ENCODE data around the gene FLACC1. TPM values are rescaled to one million over a fixed set of nuclear protein-coding genes. Genes with fewer than 3 reads are reported as not detected.

Gene FLACC1
- total RNA-seq = 1 to 10 TPM in 1 of 4 donors, under 1 TPM in 3; 0.19 to 5.1 (median 0.52) TPM

GRCh38 chr2:201357221-201357620 lies at the start of gene FLACC1:
Gene FLACC1, minus strand, starts transcription at chr2:201357345. Its CDS starts 5,941 bp downstream, at chr2:201351404.
- Histone ChIP-seq H3K4me3 (no peak within 1 kb of the TSS), H3K36me3 (peaks cover 0 to 15% (median 0%) of the 10 kb centered on the region in 3 donors), H3K27me3 (no peaks in the 10 kb centered on the region), H3K4me1 (peaks cover 0 to 4% (median 0%) of the 10 kb centered on the region in 3 donors), H3K9me3 (no peaks in the 10 kb centered on the region), H3K27ac (no peak within 1 kb of the TSS)
- no peak for TF ChIP-seq CTCF (IDR thresholded peaks at IDR 0.05)
- no peak for TF ChIP-seq POLR2A (IDR thresholded peaks at IDR 0.05)
- DNase-seq = no peak
- intact Hi-C loops (cut with DNase I) = no loop called here
- WGBS, 2 donors = 58 to 67% methylated on average over 1 of the region's 1 CpG

- Histone ChIP-seq H3K4me1 (peaks cover 5 to 50% (median 32%) of the 10 kb centered on the region in 3 donors), H3K27me3 (no peaks in the 10 kb centered on the region), H3K27ac (peak overlapping the region in 2 of 4 donors; percentile 48 to 73), H3K36me3 (no peaks in the 10 kb centered on the region), H3K4me3 (no peak overlapping the region), H3K9me3 (no peaks in the 10 kb centered on the region)
- no peak for DNase-seq
- TF ChIP-seq POLR2A (IDR thresholded peaks at IDR 0.05) (no peak), CTCF (IDR thresholded peaks at IDR 0.05) (no peak)
- 19 to 26% methylated on average over 3 of the region's 3 CpGs for WGBS, 2 donors
- intact Hi-C loops (cut with DNase I) = loop anchor here (10.0 kb wide), 1 partner anchor 49 kb away; the partner anchor contains the start of genes STRADB and TRAK2
These were observed 49.0 kb upstream of the FLACC1 start for GRCh38 chr2:201406077-201406662.

GRCh38 chr2:201404699-201405280 lies 47.6 kb upstream of the FLACC1 start:
- H3K27ac ChIP-seq = no peak overlapping the region
- WGBS, 2 donors = 79 to 80% methylated on average over 3 of the region's 3 CpGs
- DNase-seq = no peak
- intact Hi-C loops (cut with DNase I) = loop anchor here (10.0 kb wide), 1 partner anchor 50 kb away; the partner anchor contains the start of genes STRADB and TRAK2
- TF ChIP-seq POLR2A (IDR thresholded peaks at IDR 0.05) (no peak), CTCF (IDR thresholded peaks at IDR 0.05) (no peak)
- H3K4me3 ChIP-seq = no peak overlapping the region
- H3K9me3 ChIP-seq = no peaks in the 10 kb centered on the region
- peaks cover 5 to 52% (median 32%) of the 10 kb centered on the region in 3 donors for H3K4me1 ChIP-seq
- H3K36me3 ChIP-seq = peaks cover 0 to 11% (median 0%) of the 10 kb centered on the region in 3 donors
- no peaks in the 10 kb centered on the region for H3K27me3 ChIP-seq

GRCh38 chr2:201403880-201404279 lies 46.7 kb upstream of the FLACC1 start:
- Histone ChIP-seq H3K4me1 (peaks cover 5 to 52% (median 32%) of the 10 kb centered on the region in 3 donors), H3K9me3 (no peaks in the 10 kb centered on the region), H3K36me3 (peaks cover 0 to 20% (median 0%) of the 10 kb centered on the region in 3 donors), H3K27ac (peak overlapping the region in 2 of 4 donors; percentile 19), H3K4me3 (no peak overlapping the region), H3K27me3 (no peaks in the 10 kb centered on the region)
- DNase-seq = no peak
- TF ChIP-seq POLR2A (IDR thresholded peaks at IDR 0.05) = no peak
- TF ChIP-seq CTCF (IDR thresholded peaks at IDR 0.05) = no peak
- 74 to 86% methylated on average over 3 of the region's 3 CpGs for WGBS, 2 donors
- intact Hi-C loops (cut with DNase I) = loop anchor here (10.0 kb wide), 1 partner anchor 51 kb away; the partner anchor contains the start of genes STRADB and TRAK2

Data from esophagus squamous epithelium (tissue), 5 donors.